Pulmonary artery endothelial cell (primary cell): ENCODE measurements around the gene ITPKC. TPM values are rescaled to one million over a fixed set of nuclear protein-coding genes. Genes with fewer than 3 reads are reported as not detected.

Experiments used
- DNase-seq: peaks from one replicate; pipeline ENCODE4 v3.0.0-alpha.2; 2011; ENCODE audit warnings: low read depth, low spot score
- total RNA-seq: library from RNA; depleted of rRNA; stranded (reverse); fragments of >200 nt; gene quantifications from 2 replicates; pipeline ENCODE4 v1.2.3, GENCODE V29; 2014

ITPKC gene
- total RNA-seq, 1 donor from 2014 or later: 19.8 TPM

GRCh38 chr19:40739030-40739839, 22.3 kb downstream of the ITPKC start:
- DNase-seq: no peak

GRCh38 chr19:40739871-40740703, 23.2 kb downstream of the ITPKC start:
- DNase-seq: no peak

- no peak for DNase-seq
Measured at GRCh38 chr19:40740747-40741146, 23.8 kb downstream of the ITPKC start.

GRCh38 chr19:40741527-40742390, 24.8 kb downstream of the ITPKC start:
- no peak for DNase-seq

GRCh38 chr19:40742477-40742876, 25.6 kb downstream of the ITPKC start:
- no peak for DNase-seq

- DNase-seq: no peak
Measured at GRCh38 chr19:40742886-40743285, 26.0 kb downstream of the ITPKC start.

- DNase-seq: no peak
Measured at GRCh38 chr19:40743926-40744325, 27.0 kb downstream of the ITPKC start.

GRCh38 chr19:40744554-40745401, 27.9 kb downstream of the ITPKC start:
- no peak for DNase-seq

GRCh38 chr19:40745402-40745780, 28.5 kb downstream of the ITPKC start:
- no peak for DNase-seq

- no peak for DNase-seq
Measured at GRCh38 chr19:40747536-40747935, 30.6 kb downstream of the ITPKC start.

GRCh38 chr19:40750058-40750873, 33.4 kb downstream of the ITPKC start, which contains the start of gene ACTMAP:
Gene ACTMAP (minus strand): TSS chr19:40750477. CDS start chr19:40749803, 674 bp downstream.
- DNase-seq: peak; percentile 100

- DNase-seq: peak; percentile 93
Measured at GRCh38 chr19:40750874-40751537, 34.1 kb downstream of the ITPKC start, which contains the start of gene SNRPA. Gene SNRPA (plus strand): TSS chr19:40751203. CDS start chr19:40751409, 206 bp downstream.

GRCh38 chr19:40752257-40752781, 35.4 kb downstream of the ITPKC start:
- no peak for DNase-seq

- DNase-seq: no peak
Measured at GRCh38 chr19:40754611-40755247, 37.8 kb downstream of the ITPKC start.

GRCh38 chr19:40755248-40755624, 38.3 kb downstream of the ITPKC start:
- no peak for DNase-seq

GRCh38 chr19:40755791-40756190, 38.9 kb downstream of the ITPKC start:
- DNase-seq: no peak

GRCh38 chr19:40756502-40757110, 39.7 kb downstream of the ITPKC start:
- no peak for DNase-seq

- DNase-seq: no peak
Measured at GRCh38 chr19:40758491-40758890, 41.6 kb downstream of the ITPKC start.
